ENCODE results near the gene RSU1. TPM values are rescaled to one million over a fixed set of nuclear protein-coding genes. Genes with fewer than 3 reads are reported as not detected.

RSU1 gene
- total RNA-seq, 1 donor from 2014 or later = 33.7 TPM

DNA sequence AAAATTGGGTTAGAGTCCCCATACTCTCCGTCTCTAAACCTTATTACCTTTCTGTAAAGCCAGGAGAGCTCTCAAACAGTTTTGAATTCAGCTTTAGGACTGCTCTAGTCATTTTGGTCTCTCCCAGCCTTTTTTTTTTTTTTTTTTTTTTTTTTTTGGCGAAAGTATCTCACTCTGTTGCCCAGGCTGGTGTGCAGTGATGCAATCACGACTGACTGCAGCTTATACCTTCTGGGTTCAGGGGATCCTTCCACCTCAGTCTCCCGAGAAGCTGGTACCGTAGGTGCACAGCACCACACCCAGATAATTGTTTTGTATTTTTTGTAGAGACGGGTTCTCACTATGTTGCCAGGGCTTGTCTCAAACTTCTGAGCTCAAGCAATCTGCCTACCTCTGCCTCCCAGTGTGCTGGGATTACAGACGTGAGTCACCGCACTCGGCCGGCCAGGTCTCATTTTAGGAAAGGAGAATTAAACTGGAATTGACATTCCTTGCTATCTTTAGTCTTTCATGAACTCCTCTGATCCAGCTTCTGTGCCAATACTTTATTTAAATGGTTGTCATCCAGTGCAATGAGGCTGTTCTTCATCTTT lies 31.4 kb upstream of the RSU1 start:
- TF ChIP-seq, protein P1, sequence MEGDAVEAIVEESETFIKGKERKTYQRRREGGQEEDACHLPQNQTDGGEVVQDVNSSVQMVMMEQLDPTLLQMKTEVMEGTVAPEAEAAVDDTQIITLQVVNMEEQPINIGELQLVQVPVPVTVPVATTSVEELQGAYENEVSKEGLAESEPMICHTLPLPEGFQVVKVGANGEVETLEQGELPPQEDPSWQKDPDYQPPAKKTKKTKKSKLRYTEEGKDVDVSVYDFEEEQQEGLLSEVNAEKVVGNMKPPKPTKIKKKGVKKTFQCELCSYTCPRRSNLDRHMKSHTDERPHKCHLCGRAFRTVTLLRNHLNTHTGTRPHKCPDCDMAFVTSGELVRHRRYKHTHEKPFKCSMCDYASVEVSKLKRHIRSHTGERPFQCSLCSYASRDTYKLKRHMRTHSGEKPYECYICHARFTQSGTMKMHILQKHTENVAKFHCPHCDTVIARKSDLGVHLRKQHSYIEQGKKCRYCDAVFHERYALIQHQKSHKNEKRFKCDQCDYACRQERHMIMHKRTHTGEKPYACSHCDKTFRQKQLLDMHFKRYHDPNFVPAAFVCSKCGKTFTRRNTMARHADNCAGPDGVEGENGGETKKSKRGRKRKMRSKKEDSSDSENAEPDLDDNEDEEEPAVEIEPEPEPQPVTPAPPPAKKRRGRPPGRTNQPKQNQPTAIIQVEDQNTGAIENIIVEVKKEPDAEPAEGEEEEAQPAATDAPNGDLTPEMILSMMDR (conservative IDR thresholded peaks at IDR 0.05) = no peak
- no peak for DNase-seq (ENCODE audit: low read depth, low spot score)
- H3K4me1 Mint-ChIP-seq = peaks cover 12% of the 10 kb centered on the region
- no peaks in the 10 kb centered on the region for H3K36me3 Mint-ChIP-seq (ENCODE audit: low read depth)
- no peaks in the 10 kb centered on the region for H3K9me3 Mint-ChIP-seq
- peak overlapping the region; percentile 2 for H3K27ac Mint-ChIP-seq (ENCODE audit: unreplicated experiment)
- no peaks in the 10 kb centered on the region for H3K27me3 Mint-ChIP-seq (ENCODE audit: low read depth)
- H3K4me3 Mint-ChIP-seq = no peak overlapping the region

DNA sequence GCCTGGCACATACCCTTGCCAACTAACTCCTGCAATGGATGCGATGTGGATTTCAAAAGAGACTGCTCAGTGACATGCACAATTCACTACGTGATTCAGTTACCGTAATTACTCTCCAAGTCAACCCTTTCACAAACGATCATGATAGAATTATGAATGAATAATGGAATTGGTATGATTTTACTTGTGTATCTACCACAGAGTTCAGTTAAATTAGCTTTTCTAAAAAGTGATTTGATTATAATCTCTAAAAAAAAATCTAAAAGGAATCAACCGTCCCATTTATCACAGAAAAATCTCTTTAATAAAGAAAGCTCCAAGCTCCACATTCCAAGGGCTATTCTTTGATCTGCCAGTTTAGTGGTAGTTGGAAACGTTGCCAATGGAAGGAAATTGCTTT lies 30.4 kb upstream of the RSU1 start:
- Mint-ChIP-seq H3K36me3 (ENCODE audit: low read depth) (no peaks in the 10 kb centered on the region), H3K9me3 (no peaks in the 10 kb centered on the region), H3K27me3 (ENCODE audit: low read depth) (no peaks in the 10 kb centered on the region), H3K4me3 (no peak overlapping the region), H3K27ac (ENCODE audit: unreplicated experiment) (no peak overlapping the region), H3K4me1 (peaks cover 7% of the 10 kb centered on the region)
- DNase-seq (ENCODE audit: low read depth, low spot score) = no peak
- TF ChIP-seq, protein P1 (conservative IDR thresholded peaks at IDR 0.05) = no peak

DNA sequence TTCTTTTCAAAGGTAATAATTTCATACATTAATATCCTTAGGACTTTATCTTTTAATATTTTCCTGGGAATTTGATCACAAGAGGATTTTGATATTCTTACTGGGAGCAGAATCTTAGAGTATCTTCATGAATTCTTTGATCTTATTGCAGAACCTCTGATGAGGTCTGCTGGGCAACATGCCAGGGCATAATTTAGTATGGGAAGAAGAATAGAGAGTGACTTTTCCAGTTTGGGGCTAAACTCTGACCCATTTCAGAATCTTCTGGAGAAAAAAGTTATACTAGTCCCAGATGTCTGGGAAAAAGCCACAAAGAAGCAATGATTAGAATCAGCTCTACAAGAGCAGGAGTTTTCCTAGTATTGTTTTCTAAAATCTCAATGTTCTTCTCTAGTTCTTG lies 28.0 kb upstream of the RSU1 start:
- H3K27me3 Mint-ChIP-seq (ENCODE audit: low read depth) = no peaks in the 10 kb centered on the region
- H3K9me3 Mint-ChIP-seq = no peaks in the 10 kb centered on the region
- H3K4me1 Mint-ChIP-seq = peaks cover 7% of the 10 kb centered on the region
- H3K36me3 Mint-ChIP-seq (ENCODE audit: low read depth) = no peaks in the 10 kb centered on the region
- no peak overlapping the region for H3K4me3 Mint-ChIP-seq
- TF ChIP-seq, protein P1 (conservative IDR thresholded peaks at IDR 0.05) = no peak
- H3K27ac Mint-ChIP-seq (ENCODE audit: unreplicated experiment) = no peak overlapping the region
- DNase-seq (ENCODE audit: low read depth, low spot score) = no peak

- Mint-ChIP-seq H3K27ac (ENCODE audit: unreplicated experiment) (no peak overlapping the region), H3K9me3 (peaks cover 2% of the 10 kb centered on the region), H3K27me3 (ENCODE audit: low read depth) (no peaks in the 10 kb centered on the region), H3K4me1 (no peaks in the 10 kb centered on the region), H3K36me3 (ENCODE audit: low read depth) (no peaks in the 10 kb centered on the region), H3K4me3 (no peak overlapping the region)
- DNase-seq (ENCODE audit: low read depth, low spot score) = no peak
- TF ChIP-seq, protein P1 (conservative IDR thresholded peaks at IDR 0.05) = peak; percentile 81
Observed at GRCh38 chr10:16843252-16843870, 26.1 kb upstream of the RSU1 start.

DNA sequence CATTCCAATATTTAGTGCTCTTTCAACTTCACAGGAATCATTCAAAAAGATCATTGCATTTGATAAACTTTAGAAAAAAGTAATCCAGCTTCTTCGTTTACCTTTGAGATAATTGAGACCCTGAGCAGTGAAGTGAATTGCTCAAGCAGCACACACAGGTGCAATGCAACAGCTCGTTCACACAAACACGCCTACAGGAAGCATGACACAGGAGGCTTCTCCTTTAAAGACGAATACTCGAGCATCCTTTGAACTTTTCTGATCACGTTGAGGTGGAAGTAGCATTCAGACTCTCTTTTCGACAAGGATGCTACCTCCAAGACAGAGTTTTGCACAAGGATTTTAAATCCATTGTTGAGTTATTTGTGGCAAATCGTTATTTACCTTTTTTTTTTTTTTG lies 18.0 kb upstream of the RSU1 start:
- no peak overlapping the region for H3K27ac Mint-ChIP-seq (ENCODE audit: unreplicated experiment)
- H3K9me3 Mint-ChIP-seq = peaks cover 2% of the 10 kb centered on the region
- no peaks in the 10 kb centered on the region for H3K27me3 Mint-ChIP-seq (ENCODE audit: low read depth)
- H3K36me3 Mint-ChIP-seq (ENCODE audit: low read depth) = no peaks in the 10 kb centered on the region
- H3K4me1 Mint-ChIP-seq = no peaks in the 10 kb centered on the region
- TF ChIP-seq, protein P1 (conservative IDR thresholded peaks at IDR 0.05) = no peak
- H3K4me3 Mint-ChIP-seq = no peak overlapping the region
- no peak for DNase-seq (ENCODE audit: low read depth, low spot score)
